BJ (cell line): ENCODE measurements around the gene ETFBKMT. TPM values are rescaled to one million over a fixed set of nuclear protein-coding genes. Genes with fewer than 3 reads are reported as not detected.

Experiments used
- polyA plus RNA-seq: library from polyadenylated mRNA; depleted of rRNA; stranded (reverse); fragments of >200 nt; gene quantifications from 2 replicates; pipeline ENCODE4 v1.2.3, GENCODE V29; 2011; rRNA removed

Gene ETFBKMT
- polyA plus RNA-seq, 1 experiment = 0.94 TPM

Other genes starting within 250 kb of the ETFBKMT start
- 5.4 and 7.9 TPM in 2 replicates for gene DENND5B, start 68.6 kb upstream of the ETFBKMT start, polyA plus RNA-seq
- 4.2 and 7.8 TPM in 2 replicates for gene AMN1, start 69.3 kb downstream of the ETFBKMT start, polyA plus RNA-seq